GM19035 (cell line): ENCODE measurements around the gene PAEP.

Experiments used
- ATAC-seq: cut with Tn5 transposase; IDR thresholded peaks from one replicate; pipeline ENCODE4 v1.9.1; 2021; ENCODE audit not compliant: unreplicated experiment

PAEP gene

DNA sequence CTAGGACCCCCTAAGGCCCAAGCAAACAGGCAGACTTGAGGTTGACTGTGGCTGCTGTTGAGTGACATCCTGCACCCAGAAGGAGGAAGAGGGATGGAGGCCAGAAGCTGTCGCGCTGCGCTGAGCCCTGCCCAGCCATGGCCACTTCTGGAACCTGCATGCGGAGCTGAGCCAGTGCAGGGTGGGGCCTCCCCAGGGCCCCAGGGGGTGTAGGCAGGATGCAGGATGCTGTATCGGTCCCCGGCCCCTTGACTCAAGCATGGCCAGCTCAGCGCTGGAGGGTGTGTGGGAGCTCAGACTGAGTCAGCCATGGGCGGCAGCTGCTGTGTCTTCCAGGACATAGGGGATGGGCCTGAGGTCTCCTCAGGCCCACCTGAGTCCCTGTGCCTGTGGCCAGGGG, 50.9 kb downstream of the PAEP start:
- no peak for ATAC-seq

DNA sequence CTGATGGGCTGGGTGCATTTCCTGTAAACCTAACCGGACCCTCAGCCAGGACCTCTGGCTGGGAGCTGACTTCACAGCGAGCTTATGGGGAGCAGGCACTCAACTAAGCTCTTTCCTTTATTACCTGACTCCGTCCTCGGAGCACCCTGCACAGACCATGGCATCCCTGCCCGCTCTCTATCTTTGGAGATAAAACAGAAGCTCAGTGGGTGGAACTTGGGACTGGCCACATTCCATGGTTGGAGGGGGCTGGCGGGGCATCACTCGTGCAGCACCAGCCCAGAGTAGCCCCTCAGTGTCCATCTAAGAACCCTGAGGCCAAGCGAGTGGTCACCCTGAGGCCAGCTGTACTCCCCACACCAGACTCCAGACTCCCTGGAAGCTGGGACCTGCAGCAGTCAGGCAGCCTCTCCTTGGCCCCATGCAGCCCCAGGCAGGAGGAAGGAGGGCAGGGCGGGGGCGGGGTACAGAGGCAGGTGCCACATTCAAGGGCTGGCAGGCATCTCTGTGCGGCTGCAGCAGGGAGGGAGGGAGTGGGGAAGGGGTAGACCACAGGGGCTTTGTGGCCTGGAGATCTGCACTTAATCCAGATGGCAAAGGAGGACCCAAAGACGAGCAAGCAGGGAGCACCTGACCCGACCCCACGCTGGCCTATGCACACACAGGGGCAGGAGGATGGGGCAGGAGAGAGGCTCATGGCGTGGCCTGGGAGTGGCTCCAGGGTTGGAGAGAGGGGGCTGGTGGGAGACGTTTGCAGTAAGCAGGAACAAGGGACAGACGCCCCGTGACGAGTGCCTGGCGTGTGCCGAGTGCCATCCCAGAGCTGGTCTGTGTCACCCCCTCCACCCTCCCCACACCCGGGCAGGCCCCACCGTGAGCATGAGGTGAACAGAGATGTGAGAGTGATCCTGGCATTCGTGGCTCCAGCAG, 51.7 kb downstream of the PAEP start:
- ATAC-seq = no peak

DNA sequence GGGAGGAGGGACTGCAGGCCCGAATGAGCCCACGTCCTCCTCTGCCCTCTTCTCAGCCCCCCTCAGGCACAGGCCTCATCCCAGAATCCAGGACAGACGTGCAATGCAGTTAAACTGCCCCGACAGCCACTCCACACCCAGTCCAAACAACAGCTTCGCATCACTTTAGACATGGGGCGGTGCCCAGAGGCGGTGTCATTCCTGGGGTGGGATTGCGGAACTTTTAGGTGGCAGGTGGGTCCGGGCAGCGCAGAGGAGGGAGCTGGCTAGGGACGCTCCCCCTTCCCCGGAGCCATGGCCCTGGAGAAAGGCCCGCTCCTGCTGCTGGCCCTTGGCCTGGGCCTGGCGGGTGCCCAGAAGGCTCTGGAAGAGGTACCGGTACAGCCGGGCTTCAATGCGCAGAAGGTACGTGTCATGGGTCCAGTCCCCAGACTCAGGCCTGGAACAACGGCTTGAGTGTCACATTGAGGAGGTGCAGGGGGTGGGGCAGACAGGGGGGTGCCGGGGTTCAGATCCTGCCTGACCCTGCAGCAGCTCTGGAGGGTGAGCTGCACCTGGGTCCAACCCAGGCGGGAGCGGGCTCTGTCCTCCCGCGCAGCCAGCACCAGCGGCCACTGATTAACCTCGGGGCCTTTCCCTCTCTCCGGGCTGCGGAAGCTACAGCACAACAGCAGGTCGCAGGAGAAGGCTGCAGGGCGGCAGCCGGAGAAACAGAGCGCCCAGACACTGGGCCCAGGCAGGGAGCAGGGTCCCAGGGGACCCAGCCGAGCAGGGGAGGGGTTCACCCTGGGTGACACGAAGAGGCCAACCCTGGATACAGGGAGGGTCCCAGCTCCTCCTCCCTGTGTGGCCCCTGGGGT, 52.6 kb downstream of the PAEP start:
- no peak for ATAC-seq

DNA sequence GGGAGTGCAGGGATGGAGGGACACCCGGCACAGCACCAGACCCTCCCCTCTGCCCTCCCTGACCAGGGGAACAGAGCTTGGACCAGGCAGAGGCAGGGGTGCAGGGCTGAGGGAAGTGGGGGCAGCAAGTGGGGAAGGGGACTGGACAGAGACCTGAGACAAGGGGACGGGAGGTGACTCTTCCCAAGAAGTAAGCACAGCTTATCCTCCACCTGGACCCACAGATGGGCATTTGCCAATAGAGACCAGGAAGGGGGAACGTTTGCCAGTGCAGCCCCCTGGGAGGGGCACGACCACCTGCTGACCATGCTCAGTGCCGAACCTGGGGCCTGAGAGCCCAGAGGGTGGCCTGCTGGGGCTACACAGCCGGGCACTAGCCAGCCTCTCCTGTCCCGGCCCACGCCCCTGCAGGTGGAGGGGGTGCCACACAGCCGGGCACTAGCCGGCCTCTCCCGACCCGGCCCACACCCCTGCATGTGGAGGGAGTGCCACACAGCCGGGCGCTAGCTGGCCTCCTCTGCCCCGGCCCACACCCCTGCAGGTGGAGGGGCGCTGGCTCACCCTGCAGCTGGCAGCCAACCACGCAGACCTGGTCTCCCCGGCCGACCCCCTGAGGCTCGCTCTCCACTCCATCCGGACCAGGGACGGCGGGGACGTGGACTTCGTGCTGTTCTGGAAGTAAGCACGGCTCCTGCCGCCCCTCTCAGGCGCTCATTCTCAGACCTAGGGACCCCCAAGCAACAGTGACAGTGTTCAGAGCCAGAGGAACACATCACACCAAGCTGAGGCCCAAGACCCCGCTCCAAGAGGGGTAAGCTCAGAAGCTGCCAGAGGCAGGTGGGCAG, 53.5 kb downstream of the PAEP start:
- ATAC-seq = no peak

GRCh38 chr9:135615666-135616618, 54.4 kb downstream of the PAEP start:
- no peak for ATAC-seq
